ENCODE data around the gene KCNJ10. TPM values are rescaled to one million over a fixed set of nuclear protein-coding genes. Genes with fewer than 3 reads are reported as not detected.

KCNJ10 gene
- total RNA-seq, 6 experiments from 2014 or later, result 0.23 to 3.1 (median 0.31) TPM; not detected in 1

- 86% methylated on average over 5 of the region's 5 CpGs for WGBS (ENCODE audit: insufficient coverage, low coverage, low lambda C conversion rate, missing lambda C conversion rate)
- Histone ChIP-seq H3K27ac (no peak overlapping the region), H3K27me3 (no peaks in the 10 kb centered on the region), H3K9me3 (no peaks in the 10 kb centered on the region), H3K4me3 (no peak overlapping the region), H3K4me1 (peaks cover 0 to 13% (median 0%) of the 10 kb centered on the region in 4 donors), H3K36me3 (no peaks in the 10 kb centered on the region)
- no peak for DNase-seq
- intact Hi-C loops (cut with DNase I), result loop anchor here (10.0 kb wide), 1 partner anchor 270 kb away; no protein-coding TSS in a partner anchor
- no peak for ATAC-seq
- TF ChIP-seq CTCF (IDR thresholded peaks at IDR 0.05) (no peak), POLR2A (IDR thresholded peaks at IDR 0.05) (no peak)
Observed at GRCh38 chr1:160105155-160105554, 35.2 kb upstream of the KCNJ10 start.

GRCh38 chr1:160104486-160104885 is 34.5 kb upstream of the KCNJ10 start:
- TF ChIP-seq CTCF (IDR thresholded peaks at IDR 0.05) (no peak), POLR2A (IDR thresholded peaks at IDR 0.05) (no peak)
- ATAC-seq, result no peak
- WGBS (ENCODE audit: insufficient coverage, low coverage, low lambda C conversion rate, missing lambda C conversion rate), result 71% methylated on average over 3 of the region's 3 CpGs
- Histone ChIP-seq H3K9me3 (no peaks in the 10 kb centered on the region), H3K27ac (no peak overlapping the region), H3K36me3 (no peaks in the 10 kb centered on the region), H3K4me1 (peaks cover 0 to 13% (median 0%) of the 10 kb centered on the region in 4 donors), H3K27me3 (no peaks in the 10 kb centered on the region), H3K4me3 (no peak overlapping the region)
- intact Hi-C loops (cut with DNase I), result loop anchor here (10.0 kb wide), 1 partner anchor 270 kb away; no protein-coding TSS in a partner anchor
- no peak for DNase-seq

GRCh38 chr1:160103658-160104408 is 33.9 kb upstream of the KCNJ10 start:
- H3K27ac ChIP-seq, result no peak overlapping the region
- 70% methylated on average over 6 of the region's 6 CpGs for WGBS (ENCODE audit: insufficient coverage, low coverage, low lambda C conversion rate, missing lambda C conversion rate)
- H3K4me3 ChIP-seq, result no peak overlapping the region
- no peaks in the 10 kb centered on the region for H3K27me3 ChIP-seq
- intact Hi-C loops (cut with DNase I), result loop anchor here (10.0 kb wide), 1 partner anchor 271 kb away; no protein-coding TSS in a partner anchor
- ATAC-seq, result no peak
- no peak for TF ChIP-seq CTCF (IDR thresholded peaks at IDR 0.05)
- no peak for TF ChIP-seq POLR2A (IDR thresholded peaks at IDR 0.05)
- DNase-seq, result no peak
- H3K9me3 ChIP-seq, result no peaks in the 10 kb centered on the region
- peaks cover 0 to 18% (median 2%) of the 10 kb centered on the region in 4 donors for H3K4me1 ChIP-seq
- no peaks in the 10 kb centered on the region for H3K36me3 ChIP-seq

- DNase-seq (no peak), ATAC-seq (no peak)
- Histone ChIP-seq H3K4me3 (no peak overlapping the region), H3K27ac (no peak overlapping the region), H3K27me3 (no peaks in the 10 kb centered on the region), H3K9me3 (no peaks in the 10 kb centered on the region), H3K36me3 (no peaks in the 10 kb centered on the region), H3K4me1 (peaks cover 0 to 29% (median 6%) of the 10 kb centered on the region in 4 donors)
- 74% methylated on average over 9 of the region's 9 CpGs for WGBS (ENCODE audit: insufficient coverage, low coverage, low lambda C conversion rate, missing lambda C conversion rate)
- TF ChIP-seq CTCF (IDR thresholded peaks at IDR 0.05) (no peak), POLR2A (IDR thresholded peaks at IDR 0.05) (no peak)
- intact Hi-C loops (cut with DNase I), result loop anchor here (10.0 kb wide), 1 partner anchor 273 kb away; no protein-coding TSS in a partner anchor
Observed at GRCh38 chr1:160101717-160102522, 32.0 kb upstream of the KCNJ10 start.

Measured in right lobe of liver (tissue), 6 donors.